SK-N-MC (cell line): ENCODE measurements around the gene TSPAN5.

Experiments
- EZH2 ChIP-seq: fragments of 200-600 bp; sonication (generic); IDR thresholded peaks from one replicate; pipeline ENCODE4 v1.6.1; 2017; ENCODE audit warnings: antibody characterized with exemption
- POLR2AphosphoS5 ChIP-seq: IDR thresholded peaks from 2 replicates; pipeline ENCODE4 v1.6.1; 2012; ENCODE audit warnings: mild to moderate bottlenecking, low read depth, low read length, borderline replicate concordance

- TF ChIP-seq POLR2AphosphoS5 (no peak), EZH2 (no peak)
Measured at GRCh38 chr4:98516441-98517217, 141.8 kb downstream of the TSPAN5 start.
